ENCODE results near the gene EPHA2.

GRCh38 chr1:16116002-16116401 lies 39.9 kb downstream of the EPHA2 start:
- TF ChIP-seq CTCF (conservative IDR thresholded peaks at IDR 0.05; ENCODE audit: low read length) = no peak
- no peak for TF ChIP-seq EZH2phosphoT487 (IDR thresholded peaks at IDR 0.05; ENCODE audit: borderline replicate concordance, low read depth, low read length)

Measured in OCI-LY7 (cell line).